ENCODE data around the gene IKBKE. TPM values are rescaled to one million over a fixed set of nuclear protein-coding genes. Genes with fewer than 3 reads are reported as not detected.

The IKBKE gene
- polyA plus RNA-seq, 2 of the 4 experiments (the other 2 are of a cell fraction): 6.3 to 6.4 TPM

DNA sequence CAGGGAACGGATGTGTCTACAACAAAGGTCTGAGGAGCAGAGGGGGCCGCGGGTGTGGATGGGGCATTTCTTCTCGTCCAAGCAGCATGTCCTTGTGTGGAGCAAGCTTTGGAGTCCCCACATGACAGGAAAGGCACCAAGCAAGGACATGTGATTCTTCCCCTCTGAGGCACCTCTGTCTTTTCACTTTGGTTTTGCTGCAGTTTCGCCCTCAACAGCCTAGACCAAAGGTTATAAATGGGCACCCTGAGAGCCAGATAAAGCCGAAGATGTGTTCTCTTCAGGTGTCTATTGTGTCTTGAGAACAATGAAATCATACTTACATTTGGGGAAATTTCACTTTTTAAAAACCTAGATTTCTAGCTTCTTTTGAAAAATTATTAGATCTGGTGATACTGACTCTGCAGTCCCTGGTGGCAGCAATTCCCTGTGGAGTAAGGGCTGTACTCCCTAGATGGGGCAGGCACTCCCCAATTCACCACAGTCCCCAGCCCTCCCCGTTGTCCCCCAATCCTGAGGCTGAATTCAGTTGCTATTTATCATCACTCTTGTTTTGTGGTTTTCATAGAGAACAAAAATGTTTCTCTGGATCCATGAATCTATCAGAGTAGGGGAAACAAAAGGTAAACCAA is 28.8 kb upstream of the IKBKE start:
- ATAC-seq (no peak), FAIRE-seq (no peak), DNase-seq (ENCODE audit: low read depth in 1 of 2, low spot score in 1 of 2) (no peak)
- H3K4me1 ChIP-seq: no peaks in the 10 kb centered on the region
- no peak overlapping the region for H3K4me2 ChIP-seq
- H3K9me3 ChIP-seq: no peaks in the 10 kb centered on the region
- CTCF ChIA-PET: interaction anchor here (0.9 to 2.9 kb wide), 2 partner anchors 15 to 21 kb away, joined by 4 to 9 read pairs; no protein-coding TSS in a partner anchor
- TF ChIP-seq RNF2 (IDR thresholded peaks at IDR 0.05; ENCODE audit: borderline replicate concordance, low read depth) (no peak), CHD4 (IDR thresholded peaks at IDR 0.05; ENCODE audit: borderline replicate concordance) (no peak), ESRRA (IDR thresholded peaks at IDR 0.05; ENCODE audit: borderline replicate concordance, low read length) (no peak), MAFK (IDR thresholded peaks at IDR 0.05; ENCODE audit: partially characterized antibody) (no peak), HOXA7 (CRISPR knock-in tag; IDR thresholded peaks at IDR 0.05) (no peak), BHLHE40 (IDR thresholded peaks at IDR 0.05; ENCODE audit: low read depth, low read length) (no peak), KDM1A (IDR thresholded peaks at IDR 0.05; ENCODE audit: low read depth) (no peak), ZSCAN20 (CRISPR knock-in tag; IDR thresholded peaks at IDR 0.05) (no peak), EP300 (IDR thresholded peaks at IDR 0.05) (no peak), MAZ (IDR thresholded peaks at IDR 0.05; ENCODE audit: borderline replicate concordance, low read depth, low read length) (no peak), CBX2 (IDR thresholded peaks at IDR 0.05; ENCODE audit: borderline replicate concordance, low read depth) (no peak), RCOR1 (IDR thresholded peaks at IDR 0.05; ENCODE audit: low read depth, low read length) (no peak), SMC3 (IDR thresholded peaks at IDR 0.05) (no peak), PHF8 (IDR thresholded peaks at IDR 0.05; ENCODE audit: borderline replicate concordance, low read depth) (no peak)
- TF ChIP-seq, protein P1, sequence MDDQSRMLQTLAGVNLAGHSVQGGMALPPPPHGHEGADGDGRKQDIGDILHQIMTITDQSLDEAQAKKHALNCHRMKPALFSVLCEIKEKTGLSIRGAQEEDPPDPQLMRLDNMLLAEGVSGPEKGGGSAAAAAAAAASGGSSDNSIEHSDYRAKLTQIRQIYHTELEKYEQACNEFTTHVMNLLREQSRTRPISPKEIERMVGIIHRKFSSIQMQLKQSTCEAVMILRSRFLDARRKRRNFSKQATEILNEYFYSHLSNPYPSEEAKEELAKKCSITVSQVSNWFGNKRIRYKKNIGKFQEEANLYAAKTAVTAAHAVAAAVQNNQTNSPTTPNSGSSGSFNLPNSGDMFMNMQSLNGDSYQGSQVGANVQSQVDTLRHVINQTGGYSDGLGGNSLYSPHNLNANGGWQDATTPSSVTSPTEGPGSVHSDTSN (IDR thresholded peaks at IDR 0.05): no peak
- no peak overlapping the region for H3K27ac ChIP-seq
- 81% methylated on average over 7 of the region's 7 CpGs for WGBS (ENCODE audit: missing lambda C conversion rate)
- POLR2A ChIA-PET: no interaction called here
- H3K4me3 ChIP-seq: no peak overlapping the region

GRCh38 chr1:206442101-206442500 is 28.2 kb upstream of the IKBKE start:
- no peak for DNase-seq (ENCODE audit: low read depth in 1 of 2, low spot score in 1 of 2)
- H3K4me3 ChIP-seq: no peak overlapping the region
- WGBS (ENCODE audit: missing lambda C conversion rate): 91% methylated on average over 4 of the region's 4 CpGs
- no peak overlapping the region for H3K27ac ChIP-seq
- no peak for ATAC-seq
- FAIRE-seq: no peak
- no peaks in the 10 kb centered on the region for H3K9me3 ChIP-seq
- no peak overlapping the region for H3K4me2 ChIP-seq
- no peak for TF ChIP-seq POLR2A (IDR thresholded peaks at IDR 0.05; ENCODE audit: low read length)
- TF ChIP-seq, protein P2, sequence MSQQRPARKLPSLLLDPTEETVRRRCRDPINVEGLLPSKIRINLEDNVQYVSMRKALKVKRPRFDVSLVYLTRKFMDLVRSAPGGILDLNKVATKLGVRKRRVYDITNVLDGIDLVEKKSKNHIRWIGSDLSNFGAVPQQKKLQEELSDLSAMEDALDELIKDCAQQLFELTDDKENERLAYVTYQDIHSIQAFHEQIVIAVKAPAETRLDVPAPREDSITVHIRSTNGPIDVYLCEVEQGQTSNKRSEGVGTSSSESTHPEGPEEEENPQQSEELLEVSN (IDR thresholded peaks at IDR 0.05; ENCODE audit: borderline replicate concordance, low read depth): no peak
- TF ChIP-seq, protein P3, sequence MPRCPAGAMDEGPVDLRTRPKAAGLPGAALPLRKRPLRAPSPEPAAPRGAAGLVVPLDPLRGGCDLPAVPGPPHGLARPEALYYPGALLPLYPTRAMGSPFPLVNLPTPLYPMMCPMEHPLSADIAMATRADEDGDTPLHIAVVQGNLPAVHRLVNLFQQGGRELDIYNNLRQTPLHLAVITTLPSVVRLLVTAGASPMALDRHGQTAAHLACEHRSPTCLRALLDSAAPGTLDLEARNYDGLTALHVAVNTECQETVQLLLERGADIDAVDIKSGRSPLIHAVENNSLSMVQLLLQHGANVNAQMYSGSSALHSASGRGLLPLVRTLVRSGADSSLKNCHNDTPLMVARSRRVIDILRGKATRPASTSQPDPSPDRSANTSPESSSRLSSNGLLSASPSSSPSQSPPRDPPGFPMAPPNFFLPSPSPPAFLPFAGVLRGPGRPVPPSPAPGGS (IDR thresholded peaks at IDR 0.05): no peak
- no peak for TF ChIP-seq EHF (CRISPR knock-in tag; IDR thresholded peaks at IDR 0.05)
- TF ChIP-seq RNF2 (IDR thresholded peaks at IDR 0.05; ENCODE audit: borderline replicate concordance, low read depth): no peak
- TF ChIP-seq NPAS2 (CRISPR knock-in tag; IDR thresholded peaks at IDR 0.05; ENCODE audit: borderline replicate concordance): no peak
- no peak for TF ChIP-seq CHD4 (IDR thresholded peaks at IDR 0.05; ENCODE audit: borderline replicate concordance)
- TF ChIP-seq MAX (IDR thresholded peaks at IDR 0.05): no peak
- TF ChIP-seq, protein P4, sequence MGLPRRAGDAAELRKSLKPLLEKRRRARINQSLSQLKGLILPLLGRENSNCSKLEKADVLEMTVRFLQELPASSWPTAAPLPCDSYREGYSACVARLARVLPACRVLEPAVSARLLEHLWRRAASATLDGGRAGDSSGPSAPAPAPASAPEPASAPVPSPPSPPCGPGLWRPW (IDR thresholded peaks at IDR 0.05): no peak
- TF ChIP-seq MAFK (IDR thresholded peaks at IDR 0.05; ENCODE audit: partially characterized antibody): no peak
- TF ChIP-seq RARB (CRISPR knock-in tag; IDR thresholded peaks at IDR 0.05): no peak
- no peak for TF ChIP-seq NFE2L2 (conservative IDR thresholded peaks at IDR 0.05; ENCODE audit: low read length)
- no peak for TF ChIP-seq TP53 (CRISPR knock-in tag; IDR thresholded peaks at IDR 0.05)
- TF ChIP-seq ZNF302 (CRISPR knock-in tag; IDR thresholded peaks at IDR 0.05): no peak
- no peak for TF ChIP-seq SREBF2 (IDR thresholded peaks at IDR 0.05)
- TF ChIP-seq CTCF (IDR thresholded peaks at IDR 0.05): no peak
- no peak for TF ChIP-seq EP300 (IDR thresholded peaks at IDR 0.05)
- no peak for TF ChIP-seq MAZ (IDR thresholded peaks at IDR 0.05; ENCODE audit: borderline replicate concordance, low read depth, low read length)
- no peak for TF ChIP-seq ELK1 (IDR thresholded peaks at IDR 0.05; ENCODE audit: low read depth, low read length)
- no peaks in the 10 kb centered on the region for H3K4me1 ChIP-seq
- CTCF ChIA-PET: interaction anchor here (0.8 to 5.2 kb wide), 3 partner anchors 15 to 24 kb away, joined by 3 to 29 read pairs (median 9); no protein-coding TSS in a partner anchor
- POLR2A ChIA-PET: no interaction called here
